Vagina (tissue), 2 donors: Measurements from ENCODE around the gene TMEM62.

ENCODE experiments used
- POLR2A ChIP-seq, 2 donors: fragments of 450-650 bp; IDR thresholded peaks; one replicate each; pipeline ENCODE4 v1.6.1; 2017; ENCODE audit warnings: antibody characterized with exemption in 2 of 2, mild to moderate bottlenecking in 2 of 2, moderate library complexity in 2 of 2
- POLR2AphosphoS5 ChIP-seq, 2 donors: sonication (generic); formaldehyde crosslinking; IDR thresholded peaks; one replicate each; pipeline ENCODE4 v1.9.0; 2017; ENCODE audit warnings: antibody characterized with exemption in 2 of 2, mild to moderate bottlenecking in 2 of 2, low read depth in 1 of 2; ENCODE audit not compliant: insufficient read depth in 1 of 2
- TF ChIP-seq, protein P1 (sequence below), 3 experiments: fragments of 450-650 bp in 2 of 3; fragments of 200-600 bp in 1 of 3; sonication (generic) in 1 of 3; IDR thresholded peaks; one replicate each; pipeline ENCODE4 v1.5.1; 2017 to 2019; ENCODE audit warnings: antibody characterized with exemption in 3 of 3, mild to moderate bottlenecking in 2 of 3, moderate library complexity in 2 of 3

DNA sequence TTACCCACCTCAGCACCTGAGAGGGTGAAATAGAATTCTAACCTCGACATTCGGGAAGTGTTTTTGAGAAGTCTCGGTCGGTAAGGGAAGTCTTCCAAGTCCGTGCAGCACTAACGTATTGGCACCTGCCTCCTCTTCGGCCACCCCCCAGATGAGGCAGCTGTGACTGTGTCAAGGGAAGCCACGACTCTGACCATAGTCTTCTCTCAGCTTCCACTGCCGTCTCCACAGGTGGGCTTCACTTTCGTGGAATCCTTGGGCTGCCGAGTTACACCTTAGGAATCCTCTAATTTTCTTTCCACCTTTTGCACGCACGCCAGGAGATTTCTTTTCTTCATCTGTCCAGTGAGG, 52.6 kb downstream of the TMEM62 start:
- TF ChIP-seq, protein P1, sequence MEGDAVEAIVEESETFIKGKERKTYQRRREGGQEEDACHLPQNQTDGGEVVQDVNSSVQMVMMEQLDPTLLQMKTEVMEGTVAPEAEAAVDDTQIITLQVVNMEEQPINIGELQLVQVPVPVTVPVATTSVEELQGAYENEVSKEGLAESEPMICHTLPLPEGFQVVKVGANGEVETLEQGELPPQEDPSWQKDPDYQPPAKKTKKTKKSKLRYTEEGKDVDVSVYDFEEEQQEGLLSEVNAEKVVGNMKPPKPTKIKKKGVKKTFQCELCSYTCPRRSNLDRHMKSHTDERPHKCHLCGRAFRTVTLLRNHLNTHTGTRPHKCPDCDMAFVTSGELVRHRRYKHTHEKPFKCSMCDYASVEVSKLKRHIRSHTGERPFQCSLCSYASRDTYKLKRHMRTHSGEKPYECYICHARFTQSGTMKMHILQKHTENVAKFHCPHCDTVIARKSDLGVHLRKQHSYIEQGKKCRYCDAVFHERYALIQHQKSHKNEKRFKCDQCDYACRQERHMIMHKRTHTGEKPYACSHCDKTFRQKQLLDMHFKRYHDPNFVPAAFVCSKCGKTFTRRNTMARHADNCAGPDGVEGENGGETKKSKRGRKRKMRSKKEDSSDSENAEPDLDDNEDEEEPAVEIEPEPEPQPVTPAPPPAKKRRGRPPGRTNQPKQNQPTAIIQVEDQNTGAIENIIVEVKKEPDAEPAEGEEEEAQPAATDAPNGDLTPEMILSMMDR (IDR thresholded peaks at IDR 0.05), result no peak
- TF ChIP-seq POLR2A (IDR thresholded peaks at IDR 0.05), result no peak
- no peak for TF ChIP-seq POLR2AphosphoS5 (IDR thresholded peaks at IDR 0.05; ENCODE audit: insufficient read depth in 1 of 2, low read depth in 1 of 2)
